HEK293T (cell line): ENCODE results near the gene TTC7B.

Experiments used
- CTCF ChIA-PET: fragments of 350-600 bp; formaldehyde crosslinking; extraction: SDS; loops from one replicate; lab custom pipeline; 2021; ENCODE audit warnings: antibody characterized with exemption, inconsistent platforms; lab: Yijun Ruan, JAX
- POLR2A ChIA-PET: fragments of 350-600 bp; formaldehyde crosslinking; extraction: SDS; loops from one replicate; lab custom pipeline; 2020; ENCODE audit warnings: antibody characterized with exemption, inconsistent platforms; lab: Yijun Ruan, JAX
- DNase-seq: peaks from one replicate; pipeline ENCODE4 v3.0.0; 2012; ENCODE audit warnings: mixed read lengths; ENCODE audit errors: extremely low spot score
- ARNT ChIP-seq: fragments of 450-650 bp; IDR thresholded peaks from 2 replicates; pipeline ENCODE4 v1.6.1; 2017; ENCODE audit warnings: mild to moderate bottlenecking
- BHLHE40 ChIP-seq: fragments of 450-650 bp; IDR thresholded peaks from 2 replicates; pipeline ENCODE4 v1.6.1; 2016; ENCODE audit warnings: mild to moderate bottlenecking, moderate library complexity, borderline replicate concordance
- CTBP1 ChIP-seq: fragments of 450-650 bp; IDR thresholded peaks from 2 replicates; pipeline ENCODE4 v1.6.1; 2016; ENCODE audit warnings: borderline replicate concordance
- ELF4 ChIP-seq: fragments of 450-650 bp; IDR thresholded peaks from 2 replicates; pipeline ENCODE4 v1.6.1; 2017; ENCODE audit warnings: antibody characterized with exemption
- FOXA1 ChIP-seq: fragments of 450-650 bp; IDR thresholded peaks from 2 replicates; pipeline ENCODE4 v1.6.1; 2016; ENCODE audit warnings: mild to moderate bottlenecking
- FOXK2 ChIP-seq: fragments of 450-650 bp; IDR thresholded peaks from 2 replicates; pipeline ENCODE4 v1.6.1; 2016; ENCODE audit warnings: mild to moderate bottlenecking
- FOXM1 ChIP-seq: fragments of 450-650 bp; IDR thresholded peaks from 2 replicates; pipeline ENCODE4 v1.6.1; 2017; ENCODE audit warnings: mild to moderate bottlenecking, borderline replicate concordance
- HDGF ChIP-seq: fragments of 450-650 bp; IDR thresholded peaks from 2 replicates; pipeline ENCODE4 v1.6.1; 2017; ENCODE audit warnings: antibody characterized with exemption, borderline replicate concordance
- L3MBTL2 ChIP-seq: fragments of 450-650 bp; conservative IDR thresholded peaks from 2 replicates; pipeline ENCODE4 v1.6.1; 2016; ENCODE audit warnings: mild to moderate bottlenecking
- LEF1 ChIP-seq: fragments of 450-650 bp; IDR thresholded peaks from 2 replicates; pipeline ENCODE4 v1.6.1; 2017; ENCODE audit warnings: mild to moderate bottlenecking, borderline replicate concordance
- NFRKB ChIP-seq: fragments of 450-650 bp; IDR thresholded peaks from 2 replicates; pipeline ENCODE4 v1.6.1; 2016; ENCODE audit warnings: mild to moderate bottlenecking, moderate library complexity
- SP1 ChIP-seq: fragments of 450-650 bp; IDR thresholded peaks from 2 replicates; pipeline ENCODE4 v1.6.1; 2017
- SUZ12 ChIP-seq: fragments of 450-650 bp; IDR thresholded peaks from 2 replicates; pipeline ENCODE4 v1.6.1; 2016; ENCODE audit warnings: mild to moderate bottlenecking
- TARDBP ChIP-seq: fragments of 450-650 bp; IDR thresholded peaks from 2 replicates; pipeline ENCODE4 v1.6.1; 2016
- ZNF384 ChIP-seq: fragments of 450-650 bp; IDR thresholded peaks from 2 replicates; pipeline ENCODE4 v1.6.1; 2016
- TF ChIP-seq, protein P1 (sequence below): fragments of 450-650 bp; IDR thresholded peaks from 2 replicates; pipeline ENCODE4 v1.6.1; 2016

Gene TTC7B

DNA sequence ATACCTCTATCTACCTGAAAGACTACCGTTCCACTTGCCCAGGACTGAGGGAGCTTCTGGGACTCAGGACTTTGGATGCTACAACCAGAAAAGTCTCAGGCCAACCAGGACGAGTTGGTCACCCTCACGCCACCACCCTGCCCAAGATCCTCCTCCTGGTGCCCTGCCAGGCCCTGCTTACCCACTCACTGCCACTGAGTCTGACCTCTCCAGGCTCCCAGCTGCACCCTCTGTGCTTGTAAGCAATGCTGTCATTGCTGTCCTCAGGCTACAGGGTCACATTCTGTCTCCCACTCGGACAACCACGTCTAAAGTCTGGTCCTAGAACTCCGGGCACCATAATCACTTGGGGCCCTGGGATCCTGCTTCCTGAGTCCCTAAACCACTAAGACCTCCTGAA, 9.2 kb downstream of the TTC7B start:
- ChIA-PET CTCF (interaction anchor here (1.3 kb wide), 1 partner anchor 9 kb away, joined by 4 read pairs; no protein-coding TSS in a partner anchor), POLR2A (no interaction called here)
- TF ChIP-seq L3MBTL2 (no peak), TARDBP (no peak), ELF4 (no peak), ARNT (no peak), BHLHE40 (no peak), HDGF (no peak), FOXK2 (no peak)
- TF ChIP-seq, protein P1, sequence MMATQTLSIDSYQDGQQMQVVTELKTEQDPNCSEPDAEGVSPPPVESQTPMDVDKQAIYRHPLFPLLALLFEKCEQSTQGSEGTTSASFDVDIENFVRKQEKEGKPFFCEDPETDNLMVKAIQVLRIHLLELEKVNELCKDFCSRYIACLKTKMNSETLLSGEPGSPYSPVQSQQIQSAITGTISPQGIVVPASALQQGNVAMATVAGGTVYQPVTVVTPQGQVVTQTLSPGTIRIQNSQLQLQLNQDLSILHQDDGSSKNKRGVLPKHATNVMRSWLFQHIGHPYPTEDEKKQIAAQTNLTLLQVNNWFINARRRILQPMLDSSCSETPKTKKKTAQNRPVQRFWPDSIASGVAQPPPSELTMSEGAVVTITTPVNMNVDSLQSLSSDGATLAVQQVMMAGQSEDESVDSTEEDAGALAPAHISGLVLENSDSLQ, result no peak
- DNase-seq, result no peak

DNA sequence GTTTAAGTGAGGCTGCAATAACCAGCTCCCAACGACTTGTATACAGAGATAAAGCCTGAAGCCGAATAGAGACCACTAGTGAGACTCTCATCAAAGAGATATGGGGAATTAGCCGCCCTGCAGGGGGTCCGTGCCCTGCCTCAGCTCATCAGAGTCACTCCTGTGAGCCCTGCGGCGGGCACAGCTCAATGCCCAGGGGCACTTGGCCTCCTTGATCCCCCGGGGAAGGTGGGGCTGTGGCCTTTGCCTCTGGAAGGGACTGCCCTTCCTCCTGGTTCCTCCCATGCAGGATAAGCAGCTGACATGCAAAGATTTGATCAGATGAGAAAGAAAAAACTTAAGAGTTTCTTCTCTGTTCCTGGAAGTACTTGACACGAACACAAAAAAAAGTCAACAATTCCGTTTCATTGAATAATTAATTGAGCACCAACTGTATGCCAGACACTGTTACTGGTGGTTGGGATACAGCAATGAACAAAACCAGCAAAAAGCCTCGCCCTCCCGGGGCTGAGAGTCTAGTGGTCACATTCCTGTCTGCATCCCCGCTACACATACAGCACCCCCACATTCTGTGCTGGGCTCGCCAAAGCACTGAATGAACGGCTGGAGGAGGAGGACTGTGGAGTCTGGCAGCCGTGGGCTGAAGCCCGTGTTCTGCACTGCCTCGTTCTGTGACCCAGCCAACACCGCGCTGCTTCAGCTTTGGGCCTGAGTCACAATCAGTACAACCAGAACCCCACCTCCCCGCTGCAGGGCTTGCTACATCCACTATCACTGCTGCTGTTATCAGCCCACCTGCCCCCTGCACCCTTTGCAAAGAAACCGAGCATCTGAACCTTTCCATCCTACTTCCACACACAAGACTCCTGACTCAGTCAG, 10.3 kb downstream of the TTC7B start:
- POLR2A ChIA-PET, result no interaction called here
- CTCF ChIA-PET, result interaction anchor here (1.3 kb wide), 1 partner anchor 10 kb away, joined by 4 read pairs; no protein-coding TSS in a partner anchor
- DNase-seq, result no peak
- TF ChIP-seq TARDBP, result no peak
- TF ChIP-seq, protein P1, result no peak
- TF ChIP-seq L3MBTL2, result no peak
- no peak for TF ChIP-seq SP1
- TF ChIP-seq FOXM1, result no peak
- TF ChIP-seq ELF4, result no peak
- no peak for TF ChIP-seq ARNT
- no peak for TF ChIP-seq ZNF384
- no peak for TF ChIP-seq CTBP1
- TF ChIP-seq FOXK2, result no peak
- no peak for TF ChIP-seq NFRKB
- no peak for TF ChIP-seq BHLHE40
- TF ChIP-seq HDGF, result no peak
- no peak for TF ChIP-seq FOXA1
- no peak for TF ChIP-seq LEF1
- TF ChIP-seq SUZ12, result no peak

DNA sequence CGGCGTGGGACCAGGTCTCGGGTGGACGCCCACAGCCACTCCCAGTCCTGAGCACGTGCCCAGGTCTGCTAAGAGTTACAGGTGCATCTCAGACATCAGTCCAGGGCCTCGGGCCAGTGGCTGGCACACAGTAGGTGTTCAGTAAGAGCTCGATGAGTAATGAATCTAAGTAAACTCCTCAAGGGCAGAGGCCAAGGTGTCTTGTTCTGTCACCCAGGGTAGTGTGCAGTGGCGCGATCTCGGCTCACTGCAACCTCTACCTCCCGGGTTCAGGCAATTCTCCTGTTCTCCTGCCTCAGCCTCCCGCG, 11.2 kb downstream of the TTC7B start:
- no peak for TF ChIP-seq BHLHE40
- no peak for TF ChIP-seq HDGF
- no peak for TF ChIP-seq NFRKB
- no peak for TF ChIP-seq LEF1
- TF ChIP-seq FOXK2, result no peak
- TF ChIP-seq SUZ12, result no peak
- TF ChIP-seq SP1, result no peak
- no peak for TF ChIP-seq ELF4
- no peak for TF ChIP-seq TARDBP
- no peak for TF ChIP-seq FOXA1
- no peak for TF ChIP-seq L3MBTL2
- no peak for TF ChIP-seq FOXM1
- no peak for TF ChIP-seq ZNF384
- no peak for TF ChIP-seq ARNT
- TF ChIP-seq CTBP1, result no peak
- TF ChIP-seq, protein P1, result no peak
- POLR2A ChIA-PET, result no interaction called here
- no peak for DNase-seq
- CTCF ChIA-PET, result no interaction called here

DNA sequence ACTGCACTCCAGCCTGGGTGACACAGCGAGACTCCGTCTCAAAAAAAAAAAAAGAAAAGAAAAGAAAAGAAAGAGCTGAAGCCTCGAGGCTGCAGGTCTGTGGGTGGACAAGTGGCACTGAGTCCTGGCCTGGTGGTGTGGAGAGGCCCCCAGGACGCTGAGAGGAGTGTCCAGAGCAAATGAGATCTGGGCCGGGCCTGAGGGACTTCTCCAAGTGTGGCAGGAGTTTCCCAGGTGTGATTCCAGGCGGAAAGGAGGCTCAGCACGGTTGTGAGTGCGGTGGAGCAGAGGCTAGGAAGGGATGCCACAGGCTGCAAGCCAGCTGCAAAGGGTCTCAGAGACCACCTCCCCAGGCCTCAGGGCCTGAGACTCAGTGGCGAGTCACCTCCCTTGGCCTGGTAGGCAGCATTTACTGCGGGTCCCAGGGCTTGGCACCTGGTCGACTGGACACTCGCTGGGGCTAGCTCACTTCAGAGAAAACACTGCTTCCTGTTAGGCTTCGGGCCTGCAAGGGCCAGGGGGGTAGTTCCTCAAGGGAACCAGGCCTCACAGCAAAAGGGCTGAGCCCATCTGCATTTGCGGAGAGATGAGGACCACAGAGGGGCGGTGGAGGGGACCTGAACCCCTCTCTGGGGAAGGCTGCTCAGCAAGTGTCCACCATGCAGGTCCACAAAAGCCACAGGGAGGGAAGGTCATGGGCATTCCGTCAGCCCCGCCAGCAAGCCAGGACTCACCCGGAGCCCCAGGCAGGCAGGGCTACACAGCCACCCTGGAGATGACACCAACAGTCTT, 11.7 kb downstream of the TTC7B start:
- ChIA-PET CTCF (no interaction called here), POLR2A (interaction anchor here (0.9 kb wide), 1 partner anchor 11 kb away, joined by 3 read pairs; the partner anchor contains the start of gene TTC7B)
- no peak for DNase-seq
- TF ChIP-seq HDGF, result no peak
- no peak for TF ChIP-seq ARNT
- TF ChIP-seq BHLHE40, result no peak
- no peak for TF ChIP-seq NFRKB
- TF ChIP-seq, protein P1, result no peak
- TF ChIP-seq SUZ12, result no peak
- TF ChIP-seq FOXK2, result no peak
- no peak for TF ChIP-seq ZNF384
- TF ChIP-seq SP1, result no peak
- TF ChIP-seq LEF1, result no peak
- no peak for TF ChIP-seq FOXA1
- TF ChIP-seq ELF4, result no peak
- no peak for TF ChIP-seq FOXM1
- no peak for TF ChIP-seq TARDBP
- no peak for TF ChIP-seq CTBP1
- TF ChIP-seq L3MBTL2, result no peak

DNA sequence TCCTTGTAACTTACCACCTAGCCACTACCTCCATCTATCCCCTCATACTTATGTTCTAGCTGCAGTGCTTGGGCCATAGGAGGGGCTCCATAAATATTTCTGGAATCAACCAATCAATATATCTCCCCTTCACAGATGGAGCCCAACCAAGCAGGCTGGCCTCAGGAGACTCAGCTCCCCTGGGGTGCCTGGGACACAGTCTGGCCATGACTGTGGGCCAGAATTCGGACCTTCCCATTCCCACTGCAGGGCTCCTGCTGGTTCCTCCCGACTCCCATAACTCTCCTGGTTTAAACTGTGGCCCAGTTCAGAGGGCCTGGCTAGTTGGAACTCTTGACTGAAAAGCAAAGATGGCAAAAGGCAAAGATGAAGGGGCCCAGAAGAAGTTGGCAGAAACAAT, 13.0 kb downstream of the TTC7B start:
- TF ChIP-seq L3MBTL2 (no peak), CTBP1 (no peak), ARNT (no peak), FOXA1 (no peak), BHLHE40 (no peak), ZNF384 (no peak), FOXM1 (no peak), LEF1 (no peak), ELF4 (no peak), HDGF (no peak), SUZ12 (no peak), FOXK2 (no peak), SP1 (no peak), TARDBP (no peak), NFRKB (no peak)
- TF ChIP-seq, protein P1, result no peak
- CTCF ChIA-PET, result no interaction called here
- DNase-seq, result no peak
- POLR2A ChIA-PET, result interaction anchor here (0.9 kb wide), 1 partner anchor 13 kb away, joined by 3 read pairs; the partner anchor contains the start of gene TTC7B
